Neural cell (in vitro differentiated cells): Measurements from ENCODE around the gene IREB2. TPM values are rescaled to one million over a fixed set of nuclear protein-coding genes. Genes with fewer than 3 reads are reported as not detected.
A peak's percentile ranks its signal among the peaks of the same experiment; 100 is the strongest.

ENCODE experiments used
- H2AFZ ChIP-seq: fragments of 200-600, 300-800 bp; sonication (generic), shearing (Covaris generic); 2 replicates; pipeline ENCODE4 v1.6.0; 2014; ENCODE audit warnings: low read depth, mild to moderate bottlenecking, antibody characterized with exemption, low read length, moderate library complexity
- H3F3A ChIP-seq: fragments of 200-600 bp; shearing (Covaris generic); 2 replicates; pipeline ENCODE4 v1.6.1; 2016; ENCODE audit warnings: mild to moderate bottlenecking, moderate library complexity, mixed read lengths, antibody characterized with exemption, low read length; ENCODE audit not compliant: insufficient read depth, poor library complexity, severe bottlenecking
- H3K27ac ChIP-seq: fragments of 200-600, 300-800 bp; sonication (generic), shearing (Covaris generic); 2 replicates; pipeline ENCODE4 v1.5.1; 2014; ENCODE audit warnings: mild to moderate bottlenecking, low read length, moderate library complexity
- H3K27me3 ChIP-seq: fragments of 300-800, 200-600 bp; sonication (generic), shearing (Covaris generic); 2 replicates; pipeline ENCODE4 v1.6.0; 2014; ENCODE audit warnings: mild to moderate bottlenecking, low read depth, low read length, moderate library complexity; ENCODE audit not compliant: insufficient read depth
- H3K36me3 ChIP-seq: fragments of 300-800, 200-600 bp; sonication (generic), shearing (Covaris generic); 2 replicates; pipeline ENCODE4 v1.5.1; 2014; ENCODE audit warnings: mild to moderate bottlenecking, antibody characterized with exemption, low read length, moderate library complexity; ENCODE audit not compliant: insufficient read depth
- H3K4me2 ChIP-seq: fragments of 300-800, 200-600 bp; sonication (generic), shearing (Covaris generic); 2 replicates; pipeline ENCODE4 v1.6.0; 2014; ENCODE audit warnings: mild to moderate bottlenecking, low read length
- H3K4me3 ChIP-seq: fragments of 300-800, 200-600 bp; sonication (generic), shearing (Covaris generic); 2 replicates; pipeline ENCODE4 v1.5.1; 2014; ENCODE audit warnings: mild to moderate bottlenecking, low read length, moderate library complexity
- H3K79me2 ChIP-seq: fragments of 200-600 bp; shearing (Covaris generic); replicated peaks from 2 replicates; pipeline ENCODE4 v1.6.0; 2014; ENCODE audit warnings: mild to moderate bottlenecking, low read length, moderate library complexity; ENCODE audit not compliant: insufficient read depth
- H3K9ac ChIP-seq: fragments of 300-800, 200-600 bp; sonication (generic), shearing (Covaris generic); 2 replicates; pipeline ENCODE4 v1.6.1; 2016; ENCODE audit warnings: mild to moderate bottlenecking, low read length, mixed read lengths
- H3K9me2 ChIP-seq: fragments of 200-600 bp; shearing (Covaris generic); 2 replicates; pipeline ENCODE4 v1.6.1; 2016; ENCODE audit warnings: mild to moderate bottlenecking, low read length, mixed read lengths; ENCODE audit not compliant: insufficient read depth
- H3K9me3 ChIP-seq: fragments of 200-600, 300-800 bp; sonication (generic), shearing (Covaris generic); 2 replicates; pipeline ENCODE4 v1.6.1; 2016; ENCODE audit warnings: mild to moderate bottlenecking, mixed run types, low read length, moderate library complexity, mixed read lengths
- H4K20me1 ChIP-seq: fragments of 200-600 bp; shearing (Covaris generic); 2 replicates; pipeline ENCODE4 v1.6.1; 2016; ENCODE audit warnings: mild to moderate bottlenecking, mixed run types; ENCODE audit not compliant: insufficient read depth
- EP300 ChIP-seq: fragments of 450-650 bp; conservative IDR thresholded peaks from 2 replicates; pipeline ENCODE4 v1.6.1; 2014; ENCODE audit warnings: antibody characterized with exemption, mild to moderate bottlenecking, moderate library complexity; ENCODE audit not compliant: poor library complexity, severe bottlenecking
- EZH2 ChIP-seq: fragments of 200-600, 300-800 bp; shearing (Covaris generic), sonication (generic); IDR thresholded peaks from 2 replicates; pipeline ENCODE4 v1.6.1; 2014; ENCODE audit warnings: antibody characterized with exemption, low read length, borderline replicate concordance, mild to moderate bottlenecking; ENCODE audit not compliant: insufficient read depth, poor library complexity, severe bottlenecking
- MXI1 ChIP-seq: fragments of 450-650 bp; conservative IDR thresholded peaks from 2 replicates; pipeline ENCODE4 v1.6.1; 2014; ENCODE audit warnings: antibody characterized with exemption, mild to moderate bottlenecking; ENCODE audit not compliant: poor library complexity, severe bottlenecking
- POLR2AphosphoS5 ChIP-seq: IDR thresholded peaks from 2 replicates; pipeline ENCODE4 v1.6.1; 2012
- RAD21 ChIP-seq: fragments of 450-650 bp; conservative IDR thresholded peaks from 2 replicates; pipeline ENCODE4 v1.6.1; 2014; ENCODE audit warnings: antibody characterized with exemption, mild to moderate bottlenecking, moderate library complexity
- SMC3 ChIP-seq: fragments of 450-650 bp; conservative IDR thresholded peaks from 2 replicates; pipeline ENCODE4 v1.6.1; 2014; ENCODE audit warnings: antibody characterized with exemption, mild to moderate bottlenecking, moderate library complexity; ENCODE audit not compliant: poor library complexity
- TAF1 ChIP-seq: IDR thresholded peaks from 2 replicates; pipeline ENCODE4 v1.6.1; 2012; ENCODE audit warnings: low read depth
- polyA plus RNA-seq: library from polyadenylated mRNA; depleted of rRNA; stranded (reverse); fragments of >200 nt; gene quantifications from 2 replicates; pipeline ENCODE4 v1.2.3, GENCODE V29; 2014
- TF ChIP-seq, protein P1 (sequence below): fragments of 450-650 bp; IDR thresholded peaks from 2 replicates; pipeline ENCODE4 v1.5.1; 2014; ENCODE audit warnings: antibody characterized with exemption, mild to moderate bottlenecking, moderate library complexity; ENCODE audit not compliant: poor library complexity, severe bottlenecking
- TF ChIP-seq, protein P2 (sequence below): IDR thresholded peaks from 2 replicates; pipeline ENCODE4 v1.6.1; 2012; ENCODE audit warnings: borderline replicate concordance

IREB2 gene
- polyA plus RNA-seq, 1 donor from 2014 or later: 45.5 TPM

DNA sequence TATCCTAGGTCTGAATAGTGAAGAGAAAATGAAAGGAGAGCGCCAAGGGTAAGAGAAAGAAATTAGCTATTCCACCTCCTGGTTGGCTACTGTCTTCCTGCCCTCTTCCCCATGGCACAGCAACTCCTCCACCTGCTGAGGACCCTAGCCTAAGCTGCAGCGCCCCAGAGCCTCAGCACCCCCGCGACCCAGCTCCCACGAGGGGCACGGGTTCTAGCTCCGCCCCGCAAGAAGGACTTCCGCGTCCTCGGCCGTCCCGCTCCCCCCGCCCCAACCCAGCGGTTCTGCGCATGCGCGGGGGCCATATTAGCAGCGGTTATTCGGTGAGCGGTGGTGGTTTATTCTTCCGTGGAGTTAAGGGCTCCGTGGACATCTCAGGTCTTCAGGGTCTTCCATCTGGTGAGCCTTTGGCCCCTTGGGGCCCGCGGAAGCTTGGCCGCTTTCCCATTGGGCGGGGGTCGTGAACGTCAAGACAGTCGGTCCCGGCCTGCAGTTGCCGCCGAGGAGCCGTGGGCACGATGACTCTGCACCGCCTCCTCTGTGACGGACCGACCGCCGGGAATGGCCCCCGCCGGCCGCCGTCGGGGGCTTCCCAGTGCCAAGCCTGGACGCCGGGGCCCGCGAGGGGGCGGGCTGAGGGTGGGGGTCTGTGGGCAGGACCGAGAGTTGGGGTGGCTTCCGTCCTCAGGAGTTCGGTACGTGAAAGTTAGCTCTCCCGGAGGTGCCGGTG lies 102.3 kb downstream of the IREB2 start, which contains the start of gene PSMA4:
TSS of gene PSMA4 (plus strand) at position 304 of the 730 bp plus-strand sequence. CDS start 1,484 bp downstream, outside the sequence.
- Histone ChIP-seq H4K20me1 (no peaks in the 10 kb centered on the region), H2AFZ (peak within 1 kb of the TSS; percentile 93), H3K4me2 (peak within 1 kb of the TSS; percentile 79), H3F3A (no peaks in the 10 kb centered on the region), H3K9me3 (no peaks in the 10 kb centered on the region), H3K79me2 (peaks cover 23% of the 10 kb centered on the region), H3K9me2 (no peaks in the 10 kb centered on the region), H3K4me3 (peak within 1 kb of the TSS; percentile 94), H3K27me3 (no peaks in the 10 kb centered on the region), H3K36me3 (peaks cover 5% of the 10 kb centered on the region), H3K9ac (peak within 1 kb of the TSS; percentile 93), H3K27ac (peak within 1 kb of the TSS; percentile 91)
- peak; percentile 85 for TF ChIP-seq TAF1
- TF ChIP-seq, protein P1, sequence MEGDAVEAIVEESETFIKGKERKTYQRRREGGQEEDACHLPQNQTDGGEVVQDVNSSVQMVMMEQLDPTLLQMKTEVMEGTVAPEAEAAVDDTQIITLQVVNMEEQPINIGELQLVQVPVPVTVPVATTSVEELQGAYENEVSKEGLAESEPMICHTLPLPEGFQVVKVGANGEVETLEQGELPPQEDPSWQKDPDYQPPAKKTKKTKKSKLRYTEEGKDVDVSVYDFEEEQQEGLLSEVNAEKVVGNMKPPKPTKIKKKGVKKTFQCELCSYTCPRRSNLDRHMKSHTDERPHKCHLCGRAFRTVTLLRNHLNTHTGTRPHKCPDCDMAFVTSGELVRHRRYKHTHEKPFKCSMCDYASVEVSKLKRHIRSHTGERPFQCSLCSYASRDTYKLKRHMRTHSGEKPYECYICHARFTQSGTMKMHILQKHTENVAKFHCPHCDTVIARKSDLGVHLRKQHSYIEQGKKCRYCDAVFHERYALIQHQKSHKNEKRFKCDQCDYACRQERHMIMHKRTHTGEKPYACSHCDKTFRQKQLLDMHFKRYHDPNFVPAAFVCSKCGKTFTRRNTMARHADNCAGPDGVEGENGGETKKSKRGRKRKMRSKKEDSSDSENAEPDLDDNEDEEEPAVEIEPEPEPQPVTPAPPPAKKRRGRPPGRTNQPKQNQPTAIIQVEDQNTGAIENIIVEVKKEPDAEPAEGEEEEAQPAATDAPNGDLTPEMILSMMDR: no peak
- TF ChIP-seq POLR2AphosphoS5: peak; percentile 93
- TF ChIP-seq MXI1: peak; percentile 75
- TF ChIP-seq RAD21: peak; percentile 19
- TF ChIP-seq, protein P2, sequence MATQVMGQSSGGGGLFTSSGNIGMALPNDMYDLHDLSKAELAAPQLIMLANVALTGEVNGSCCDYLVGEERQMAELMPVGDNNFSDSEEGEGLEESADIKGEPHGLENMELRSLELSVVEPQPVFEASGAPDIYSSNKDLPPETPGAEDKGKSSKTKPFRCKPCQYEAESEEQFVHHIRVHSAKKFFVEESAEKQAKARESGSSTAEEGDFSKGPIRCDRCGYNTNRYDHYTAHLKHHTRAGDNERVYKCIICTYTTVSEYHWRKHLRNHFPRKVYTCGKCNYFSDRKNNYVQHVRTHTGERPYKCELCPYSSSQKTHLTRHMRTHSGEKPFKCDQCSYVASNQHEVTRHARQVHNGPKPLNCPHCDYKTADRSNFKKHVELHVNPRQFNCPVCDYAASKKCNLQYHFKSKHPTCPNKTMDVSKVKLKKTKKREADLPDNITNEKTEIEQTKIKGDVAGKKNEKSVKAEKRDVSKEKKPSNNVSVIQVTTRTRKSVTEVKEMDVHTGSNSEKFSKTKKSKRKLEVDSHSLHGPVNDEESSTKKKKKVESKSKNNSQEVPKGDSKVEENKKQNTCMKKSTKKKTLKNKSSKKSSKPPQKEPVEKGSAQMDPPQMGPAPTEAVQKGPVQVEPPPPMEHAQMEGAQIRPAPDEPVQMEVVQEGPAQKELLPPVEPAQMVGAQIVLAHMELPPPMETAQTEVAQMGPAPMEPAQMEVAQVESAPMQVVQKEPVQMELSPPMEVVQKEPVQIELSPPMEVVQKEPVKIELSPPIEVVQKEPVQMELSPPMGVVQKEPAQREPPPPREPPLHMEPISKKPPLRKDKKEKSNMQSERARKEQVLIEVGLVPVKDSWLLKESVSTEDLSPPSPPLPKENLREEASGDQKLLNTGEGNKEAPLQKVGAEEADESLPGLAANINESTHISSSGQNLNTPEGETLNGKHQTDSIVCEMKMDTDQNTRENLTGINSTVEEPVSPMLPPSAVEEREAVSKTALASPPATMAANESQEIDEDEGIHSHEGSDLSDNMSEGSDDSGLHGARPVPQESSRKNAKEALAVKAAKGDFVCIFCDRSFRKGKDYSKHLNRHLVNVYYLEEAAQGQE: peak; percentile 93
- TF ChIP-seq EZH2: no peak
- peak; percentile 36 for TF ChIP-seq EP300
- no peak for TF ChIP-seq SMC3

DNA sequence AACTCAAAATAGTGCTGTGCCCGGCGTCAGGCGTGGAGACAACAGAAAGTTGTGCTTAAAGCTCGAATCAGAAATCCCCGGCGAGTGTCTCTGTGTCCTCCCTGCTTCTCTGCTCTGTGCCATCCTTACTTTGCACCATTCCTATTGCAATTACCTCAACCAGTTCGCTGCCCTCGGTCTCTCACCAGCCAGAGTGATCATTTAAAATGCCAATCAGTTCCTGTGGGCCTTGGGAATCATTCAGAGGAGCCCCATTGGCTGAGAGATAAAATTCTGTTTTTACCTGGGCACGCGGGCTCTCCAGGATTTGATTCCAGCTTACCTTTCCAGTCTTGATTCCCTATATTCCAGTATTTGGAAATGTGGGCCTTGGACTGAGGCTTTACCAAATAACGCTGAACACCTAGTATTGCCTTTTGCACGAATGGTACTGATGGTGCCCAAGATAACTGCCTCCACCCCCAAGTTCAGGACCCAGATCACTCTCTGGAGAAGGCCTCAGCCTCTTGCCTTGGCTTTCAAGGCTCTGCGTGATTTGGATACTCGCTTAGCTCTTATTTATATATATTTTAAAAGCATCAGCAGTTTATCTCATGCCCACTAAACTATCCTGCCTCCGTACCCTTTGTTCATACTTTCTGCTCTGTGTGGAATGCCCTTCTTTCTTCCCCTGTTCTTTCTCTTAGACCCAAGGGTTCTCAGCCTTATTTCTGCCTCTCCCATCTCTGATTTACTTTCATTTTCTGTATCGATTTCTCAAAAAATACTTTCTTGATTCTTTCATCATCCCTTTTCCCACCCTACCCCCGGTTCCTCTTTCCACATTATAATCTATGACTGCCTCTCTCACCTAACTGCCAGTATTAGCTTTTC lies 103.1 kb downstream of the IREB2 start:
- peak overlapping the region; percentile 93 for H2AFZ ChIP-seq
- TF ChIP-seq TAF1 (no peak), MXI1 (peak; percentile 41), POLR2AphosphoS5 (no peak)
- TF ChIP-seq, protein P1: no peak
- no peaks in the 10 kb centered on the region for H3K9me3 ChIP-seq
- H3F3A ChIP-seq: no peaks in the 10 kb centered on the region
- no peaks in the 10 kb centered on the region for H3K9me2 ChIP-seq
- peak overlapping the region; percentile 94 for H3K4me3 ChIP-seq
- H3K36me3 ChIP-seq: peaks cover 9% of the 10 kb centered on the region
- peaks cover 23% of the 10 kb centered on the region for H3K79me2 ChIP-seq
- H4K20me1 ChIP-seq: no peaks in the 10 kb centered on the region
- peak overlapping the region; percentile 71 for H3K4me2 ChIP-seq
- peak overlapping the region; percentile 91 for H3K27ac ChIP-seq
- H3K27me3 ChIP-seq: no peaks in the 10 kb centered on the region
- H3K9ac ChIP-seq: peak overlapping the region; percentile 93
